Esophagus muscularis mucosa (tissue), 4 donors: ENCODE data around the gene LCE1E. TPM values are rescaled to one million over a fixed set of nuclear protein-coding genes. Genes with fewer than 3 reads are reported as not detected.

ENCODE experiments used
- DNase-seq: peaks from one replicate; pipeline ENCODE4 v3.0.0-alpha.2; 2017; ENCODE audit errors: extremely low spot score
- H3K27ac ChIP-seq, 4 donors: fragments of 200-600 bp; sonication (generic); replicated peaks in 1 of 4; 1 replicate in 3 of 4; 2 replicates in 1 of 4; pipeline ENCODE4 v1.5.1; 2016 to 2019; ENCODE audit warnings: mild to moderate bottlenecking in 1 of 4
- H3K27me3 ChIP-seq, 4 donors: fragments of 200-600 bp; sonication (generic); one replicate each; pipeline versions ENCODE4 v1.5.1 to v1.6.0; 2016 to 2019
- H3K36me3 ChIP-seq, 4 donors: fragments of 200-600 bp; sonication (generic); one replicate each; pipeline ENCODE4 v1.5.1; 2016 to 2019
- H3K4me1 ChIP-seq, 4 donors: fragments of 200-600 bp; sonication (generic); one replicate each; pipeline ENCODE4 v1.5.1; 2016 to 2019
- H3K4me3 ChIP-seq, 4 donors: fragments of 200-600 bp; sonication (generic); 1 replicate in 2 of 4; 2 replicates in 2 of 4; pipeline ENCODE4 v1.5.1; 2016 to 2019; ENCODE audit warnings: mild to moderate bottlenecking in 4 of 4, moderate library complexity in 1 of 4
- H3K9me3 ChIP-seq, 4 donors: fragments of 200-600 bp; sonication (generic); 1 replicate in 3 of 4; 2 replicates in 1 of 4; pipeline ENCODE4 v1.5.1; 2016 to 2019
- CTCF ChIP-seq, 3 experiments: fragments of 200-600 bp in 2 of 3; fragments of 450-650 bp in 1 of 3; sonication (generic) in 2 of 3; IDR thresholded peaks; one replicate each; pipeline ENCODE4 v1.5.1; 2017 to 2019; ENCODE audit warnings: antibody characterized with exemption in 3 of 3, mild to moderate bottlenecking in 2 of 3, moderate library complexity in 1 of 3
- EP300 ChIP-seq: sonication (generic); formaldehyde crosslinking; IDR thresholded peaks from one replicate; pipeline ENCODE4 v1.6.1; 2017; ENCODE audit warnings: antibody characterized with exemption
- POLR2A ChIP-seq: fragments of 450-650 bp; IDR thresholded peaks from one replicate; pipeline ENCODE4 v1.6.1; 2017; ENCODE audit warnings: antibody characterized with exemption, moderate library complexity, mild to moderate bottlenecking, low read depth
- POLR2AphosphoS5 ChIP-seq, 2 donors: sonication (generic); formaldehyde crosslinking; IDR thresholded peaks; one replicate each; pipeline ENCODE4 v1.6.1; 2017; ENCODE audit warnings: antibody characterized with exemption in 2 of 2
- WGBS: methylation state at CpG from one replicate; pipeline ENCODE4 v1.1.5; 2018; 5-methylcytosine and 5-hydroxymethylcytosine counted together
- intact Hi-C: fragments of 100-400 bp; cut with DNase I; formaldehyde crosslinking; loops from one replicate; pipeline ENCODE4 v1.15.1; 2023
- total RNA-seq, 4 donors: library from RNA; depleted of rRNA; stranded (reverse); fragments of >200 nt; gene quantifications; one replicate each; pipeline versions ENCODE4 v1.1.0 to v1.2.1, GENCODE V29; 2016

Gene LCE1E
- total RNA-seq, 4 donors from 2014 or later, result not detected

DNA sequence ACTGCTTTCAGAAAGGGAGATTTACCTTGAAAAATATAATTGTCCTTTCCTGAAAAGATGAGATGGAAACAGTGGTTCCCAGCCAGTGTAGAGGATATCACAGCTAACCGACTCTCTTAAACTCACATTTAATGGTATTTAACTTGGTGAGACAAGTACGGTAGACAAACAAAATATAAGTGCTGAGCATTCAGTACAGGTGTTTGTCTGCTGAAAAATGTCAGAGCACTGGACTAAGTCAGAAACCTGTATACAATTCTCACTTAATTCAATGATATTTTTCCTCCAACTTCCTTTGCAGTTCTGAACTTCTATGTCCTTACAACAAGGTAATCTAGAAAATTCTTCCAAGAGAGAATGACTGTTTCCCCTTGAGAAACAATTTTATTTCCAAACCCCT lies 25.6 kb downstream of the LCE1E start, which contains the start of gene LCE1B:
TSS of gene LCE1B (plus strand) at position 301 of the 400 bp plus-strand sequence. CDS start 476 bp downstream, outside the sequence.
- no peak within 1 kb of the TSS for H3K27ac ChIP-seq
- no peak within 1 kb of the TSS for H3K4me3 ChIP-seq
- H3K4me1 ChIP-seq, result no peaks in the 10 kb centered on the region
- no peaks in the 10 kb centered on the region for H3K9me3 ChIP-seq
- intact Hi-C loops, result no loop called here
- no peaks in the 10 kb centered on the region for H3K36me3 ChIP-seq
- 86% methylated on average over 2 of the region's 2 CpGs for WGBS
- no peak for TF ChIP-seq CTCF (IDR thresholded peaks at IDR 0.05)
- no peak for TF ChIP-seq POLR2A
- H3K27me3 ChIP-seq, result no peaks in the 10 kb centered on the region
- DNase-seq, result peak; percentile 53

DNA sequence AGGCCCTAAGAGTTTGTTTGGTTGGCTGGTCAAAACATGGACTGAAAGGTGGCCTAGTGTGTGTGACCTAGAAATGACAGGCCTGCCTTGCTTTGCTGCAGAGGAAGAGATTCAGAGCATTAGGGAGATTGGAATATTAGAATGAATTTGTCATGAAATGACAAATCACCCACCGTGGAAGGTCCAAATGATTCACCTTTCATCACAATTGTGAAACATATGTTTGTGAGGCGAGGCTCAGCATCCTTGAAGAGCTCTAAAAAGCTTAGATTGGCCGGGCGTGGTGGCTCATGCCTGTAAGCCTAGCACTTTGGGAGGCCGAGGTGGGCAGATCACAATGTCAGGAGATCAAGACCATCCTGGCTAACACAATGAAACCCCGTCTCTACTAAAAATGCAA lies 31.3 kb downstream of the LCE1E start:
- H3K27me3 ChIP-seq, result no peaks in the 10 kb centered on the region
- intact Hi-C loops, result no loop called here
- H3K4me1 ChIP-seq, result no peaks in the 10 kb centered on the region
- H3K9me3 ChIP-seq, result no peaks in the 10 kb centered on the region
- TF ChIP-seq POLR2AphosphoS5 (IDR thresholded peaks at IDR 0.05), result no peak
- no peak for TF ChIP-seq POLR2A
- no peak for TF ChIP-seq EP300
- TF ChIP-seq CTCF (IDR thresholded peaks at IDR 0.05), result no peak
- H3K36me3 ChIP-seq, result no peaks in the 10 kb centered on the region
- no peak overlapping the region for H3K27ac ChIP-seq
- WGBS, result 90% methylated on average over 6 of the region's 6 CpGs
- no peak overlapping the region for H3K4me3 ChIP-seq
- no peak for DNase-seq

- H3K27ac ChIP-seq, result no peak overlapping the region
- 53% methylated on average over 5 of the region's 5 CpGs for WGBS
- DNase-seq, result no peak
- no peak for TF ChIP-seq POLR2A
- TF ChIP-seq EP300, result no peak
- no peak for TF ChIP-seq CTCF (IDR thresholded peaks at IDR 0.05)
- TF ChIP-seq POLR2AphosphoS5 (IDR thresholded peaks at IDR 0.05), result no peak
- no peaks in the 10 kb centered on the region for H3K4me1 ChIP-seq
- peaks cover 0 to 6% (median 0%) of the 10 kb centered on the region in 4 donors for H3K27me3 ChIP-seq
- H3K4me3 ChIP-seq, result no peak overlapping the region
- intact Hi-C loops, result no loop called here
- no peaks in the 10 kb centered on the region for H3K9me3 ChIP-seq
- H3K36me3 ChIP-seq, result no peaks in the 10 kb centered on the region
Measured at GRCh38 chr1:152823294-152823693, 37.2 kb downstream of the LCE1E start.

DNA sequence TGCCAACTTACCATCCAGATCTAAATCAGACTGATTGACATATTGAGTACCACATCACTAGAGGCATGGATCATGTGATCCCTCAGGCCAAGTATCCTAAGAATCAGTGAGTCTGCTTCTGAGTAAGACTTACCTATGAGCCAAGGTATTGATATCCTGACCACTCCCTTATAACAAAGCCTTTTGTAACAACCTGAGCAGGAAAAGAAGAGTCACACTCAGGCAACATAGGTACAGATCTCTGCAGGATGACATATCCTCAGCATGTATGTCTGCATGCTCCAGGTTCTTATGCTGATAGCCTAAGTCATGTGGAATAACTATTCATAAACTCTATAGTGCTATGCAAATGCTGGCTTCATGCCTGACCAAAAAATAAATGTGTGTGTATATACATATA lies 38.9 kb downstream of the LCE1E start:
- intact Hi-C loops, result no loop called here
- DNase-seq, result no peak
- Histone ChIP-seq H3K27ac (no peak overlapping the region), H3K36me3 (no peaks in the 10 kb centered on the region), H3K4me3 (no peak overlapping the region), H3K9me3 (no peaks in the 10 kb centered on the region), H3K27me3 (peaks cover 0 to 6% (median 0%) of the 10 kb centered on the region in 4 donors), H3K4me1 (no peaks in the 10 kb centered on the region)
- no peak for TF ChIP-seq POLR2AphosphoS5 (IDR thresholded peaks at IDR 0.05)
- no peak for TF ChIP-seq POLR2A
- TF ChIP-seq CTCF (IDR thresholded peaks at IDR 0.05), result no peak

- DNase-seq, result no peak
- TF ChIP-seq POLR2A (no peak), EP300 (no peak), POLR2AphosphoS5 (IDR thresholded peaks at IDR 0.05) (no peak), CTCF (IDR thresholded peaks at IDR 0.05) (no peak)
- Histone ChIP-seq H3K36me3 (no peaks in the 10 kb centered on the region), H3K27me3 (peaks cover 0 to 6% (median 0%) of the 10 kb centered on the region in 4 donors), H3K27ac (no peak within 1 kb of the TSS), H3K4me3 (no peak within 1 kb of the TSS), H3K4me1 (no peaks in the 10 kb centered on the region), H3K9me3 (no peaks in the 10 kb centered on the region)
- intact Hi-C loops, result no loop called here
- 85% methylated on average over 2 of the region's 2 CpGs for WGBS
Measured at GRCh38 chr1:152827173-152827572, 41.1 kb downstream of the LCE1E start, which contains the start of gene LCE1A. Gene LCE1A, plus strand, starts transcription at chr1:152827473. Its CDS starts 0 bp downstream, at chr1:152827473.
